ENCODE data around the gene DRGX.
A peak's percentile ranks its signal among the peaks of the same experiment; 100 is the strongest.

The DRGX gene

GRCh38 chr10:49407552-49408137 is 11.8 kb upstream of the DRGX start:
- DNase-seq (ENCODE audit: low read depth) = peak; percentile 57

- DNase-seq (ENCODE audit: low read depth) = no peak
These were observed 11.3 kb upstream of the DRGX start for GRCh38 chr10:49407151-49407550.

- DNase-seq (ENCODE audit: low read depth) = no peak
These were observed 8.5 kb upstream of the DRGX start for GRCh38 chr10:49404321-49404878.

GRCh38 chr10:49403363-49403762 is 7.5 kb upstream of the DRGX start:
- no peak for DNase-seq (ENCODE audit: low read depth)

GRCh38 chr10:49400365-49400764 is 4.5 kb upstream of the DRGX start:
- no peak for DNase-seq (ENCODE audit: low read depth)

- DNase-seq (ENCODE audit: low read depth) = no peak
These were observed 3.1 kb upstream of the DRGX start for GRCh38 chr10:49398986-49399385.

GRCh38 chr10:49398000-49398861 is 2.3 kb upstream of the DRGX start:
- no peak for DNase-seq (ENCODE audit: low read depth)

- DNase-seq (ENCODE audit: low read depth) = no peak
These were observed 1.4 kb upstream of the DRGX start for GRCh38 chr10:49397036-49397999.

GRCh38 chr10:49396666-49396999 is 744 bp upstream of the DRGX start:
- DNase-seq (ENCODE audit: low read depth) = no peak

- no peak for DNase-seq (ENCODE audit: low read depth)
These were observed 752 bp downstream of the DRGX start for GRCh38 chr10:49394933-49395740.

- DNase-seq (ENCODE audit: low read depth) = no peak
These were observed 2.1 kb downstream of the DRGX start for GRCh38 chr10:49393757-49394156.

- DNase-seq (ENCODE audit: low read depth) = no peak
These were observed 2.6 kb downstream of the DRGX start for GRCh38 chr10:49393301-49393700.

GRCh38 chr10:49389361-49389933 is 6.4 kb downstream of the DRGX start:
- DNase-seq (ENCODE audit: low read depth) = no peak

GRCh38 chr10:49388161-49388560 is 7.7 kb downstream of the DRGX start:
- no peak for DNase-seq (ENCODE audit: low read depth)

- peak; percentile 43 for DNase-seq (ENCODE audit: low read depth)
These were observed 8.8 kb downstream of the DRGX start for GRCh38 chr10:49387071-49387470.

GRCh38 chr10:49385939-49386922 is 9.7 kb downstream of the DRGX start:
- no peak for DNase-seq (ENCODE audit: low read depth)

GRCh38 chr10:49384268-49384953 is 11.5 kb downstream of the DRGX start:
- DNase-seq (ENCODE audit: low read depth) = no peak

- no peak for DNase-seq (ENCODE audit: low read depth)
These were observed 12.0 kb downstream of the DRGX start for GRCh38 chr10:49383853-49384252.

- no peak for DNase-seq (ENCODE audit: low read depth)
These were observed 13.1 kb downstream of the DRGX start for GRCh38 chr10:49382826-49383225.
